TTC549 (cell line): ENCODE measurements around the gene ALDH7A1.
"Not testable (repeated sequence)": the region's sequence is repeated elsewhere in the genome, so short reads cannot be mapped to it uniquely, and the experiment has no call there.

Source experiments
- FAIRE-seq: peaks from 2 replicates; lab custom pipeline; 2012; peaks lifted over from hg19 to GRCh38; lab: Jason Lieb, UNC

Gene ALDH7A1

DNA sequence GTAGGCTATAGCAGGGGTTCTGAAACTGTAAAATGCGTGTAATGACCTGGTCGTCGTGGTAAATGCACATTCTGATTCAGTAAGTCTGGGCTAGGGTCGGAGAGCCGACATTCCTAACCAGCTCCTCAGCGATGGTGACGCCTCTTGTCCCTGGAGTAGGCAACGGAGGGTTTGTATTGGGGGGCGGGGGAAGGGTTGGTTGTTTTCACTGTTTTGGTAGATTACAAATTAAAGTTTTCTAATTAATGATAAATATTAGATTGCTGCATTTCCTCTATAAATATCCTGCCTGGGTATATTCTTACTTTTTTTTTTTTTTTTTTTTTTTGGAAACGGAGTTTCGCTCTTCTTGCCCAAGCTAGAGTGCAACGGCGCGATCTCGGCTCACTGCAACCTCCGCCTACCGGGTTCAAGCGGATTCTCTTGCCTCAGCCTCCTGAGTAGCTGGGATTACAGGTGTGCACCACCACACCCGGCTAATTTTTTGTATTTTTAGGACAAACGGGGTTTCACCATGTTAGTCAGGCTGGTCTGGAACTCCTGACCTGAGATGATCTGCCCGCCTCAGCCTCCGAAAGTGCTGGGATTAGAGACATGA lies 566 bp upstream of the ALDH7A1 start:
- no peak for FAIRE-seq

DNA sequence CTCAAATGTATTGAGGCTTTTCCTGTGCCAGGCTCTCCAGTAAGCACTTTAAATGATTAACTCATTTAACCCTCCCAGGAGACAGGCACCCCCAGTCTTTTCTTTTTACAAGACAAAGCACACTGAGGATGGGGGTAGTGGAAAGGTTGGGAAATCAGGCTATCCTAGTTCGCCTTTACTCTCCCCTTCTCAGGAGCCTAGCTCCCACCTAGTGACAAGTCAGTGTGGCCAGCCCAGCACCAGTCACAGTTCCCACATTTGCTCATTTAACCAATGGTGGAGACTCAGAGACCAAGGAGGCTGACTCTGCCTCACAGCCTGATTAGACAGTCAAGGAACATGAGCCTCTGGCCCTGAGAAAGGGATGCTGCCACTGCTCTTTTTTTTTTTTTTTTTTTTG lies 3.5 kb downstream of the ALDH7A1 start:
- FAIRE-seq: no peak

DNA sequence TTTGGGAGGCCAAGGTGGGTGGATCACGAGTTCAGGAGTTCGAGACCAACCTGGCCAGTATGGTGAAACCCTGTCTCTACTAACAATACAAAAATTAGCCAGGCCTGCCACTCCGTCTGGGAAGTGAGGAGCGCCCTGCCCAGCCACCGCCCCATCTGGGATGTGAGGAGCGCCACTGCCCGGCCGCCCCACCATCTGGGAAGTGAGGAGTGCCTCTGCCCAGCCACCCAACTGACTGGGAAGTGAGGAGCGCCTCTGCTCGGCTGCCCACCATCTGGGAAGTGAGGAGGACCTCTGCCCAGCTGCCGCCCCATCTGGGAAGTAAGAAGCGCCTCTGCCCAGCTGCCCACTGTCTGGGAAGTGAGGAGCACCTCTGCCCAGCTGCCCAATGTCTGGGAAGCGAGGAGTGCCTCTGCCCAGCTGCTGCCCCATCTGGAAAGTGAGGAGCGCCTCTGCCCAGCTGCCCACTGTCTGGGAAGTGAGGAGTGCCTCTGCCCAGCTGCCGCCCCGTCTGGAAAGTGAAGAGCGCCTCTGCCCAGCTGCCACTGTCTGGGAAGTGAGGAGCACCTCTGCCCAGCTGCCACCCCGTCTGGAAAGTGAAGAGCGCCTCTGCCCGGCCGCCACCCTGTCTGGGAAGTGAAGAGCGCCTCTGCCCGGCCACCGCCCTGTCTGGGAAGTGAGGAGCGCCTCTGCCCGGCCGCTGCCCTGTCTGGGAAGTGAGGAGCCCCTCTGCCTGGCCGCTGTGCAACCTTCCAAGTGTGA lies 5.3 kb downstream of the ALDH7A1 start:
- FAIRE-seq: no peak

DNA sequence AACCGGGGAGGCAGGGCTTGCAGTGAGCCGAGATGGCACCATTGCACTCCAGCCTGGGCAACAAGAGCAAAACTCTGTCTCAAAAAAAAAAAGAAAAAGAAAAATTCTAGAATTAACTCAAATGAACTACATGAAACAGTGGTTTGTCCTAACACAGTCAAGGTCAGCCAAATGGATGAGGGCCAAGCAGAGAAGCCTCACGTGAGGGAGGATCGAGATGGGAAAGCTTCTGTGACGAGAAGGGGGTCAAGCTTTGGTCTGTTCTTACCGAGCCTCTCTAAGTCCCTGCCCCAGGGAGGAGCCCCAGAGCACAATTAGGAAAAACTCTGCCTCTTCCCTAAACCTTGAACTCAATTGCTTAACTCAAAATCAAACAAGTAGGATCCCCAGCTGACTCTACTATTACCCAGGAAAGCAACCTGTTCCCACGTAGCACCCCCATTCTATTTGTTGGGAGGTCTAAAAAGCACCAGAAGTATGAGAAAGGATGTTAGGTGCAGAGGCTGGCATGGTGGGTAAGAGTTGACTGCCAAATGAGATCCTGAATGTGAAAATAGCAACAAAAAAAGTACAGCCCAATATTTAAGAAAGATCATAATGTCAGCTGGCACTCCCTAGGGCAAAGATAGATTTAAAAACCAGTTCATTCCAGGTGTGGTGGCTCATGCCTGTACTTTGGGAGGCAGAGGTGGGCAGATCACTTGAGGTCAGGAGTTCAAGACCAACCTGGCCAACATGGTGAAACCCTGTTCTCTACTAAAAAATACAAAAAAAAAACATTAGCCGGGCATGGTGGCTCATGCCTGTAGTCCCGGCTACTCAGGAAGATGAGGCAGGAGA lies 7.2 kb downstream of the ALDH7A1 start:
- FAIRE-seq: no peak

DNA sequence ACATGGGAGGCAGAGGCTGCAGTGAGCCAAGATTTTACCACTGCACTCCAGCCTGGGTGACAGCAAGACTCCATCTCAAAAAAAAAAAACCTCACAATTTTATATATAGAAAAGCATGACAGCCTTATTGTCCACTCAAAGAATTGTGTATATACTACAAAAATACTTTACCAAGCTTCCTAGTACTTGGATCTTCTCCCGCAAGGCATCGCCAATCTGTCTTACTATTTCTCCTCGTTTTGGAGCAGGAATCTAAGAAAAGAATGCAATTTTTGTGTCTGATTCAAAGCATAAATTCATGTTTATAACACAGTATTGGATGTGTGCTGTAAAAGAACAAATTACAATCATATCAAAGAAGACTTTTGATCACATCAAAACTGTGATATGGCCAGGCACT lies 11.3 kb downstream of the ALDH7A1 start:
- no peak for FAIRE-seq

DNA sequence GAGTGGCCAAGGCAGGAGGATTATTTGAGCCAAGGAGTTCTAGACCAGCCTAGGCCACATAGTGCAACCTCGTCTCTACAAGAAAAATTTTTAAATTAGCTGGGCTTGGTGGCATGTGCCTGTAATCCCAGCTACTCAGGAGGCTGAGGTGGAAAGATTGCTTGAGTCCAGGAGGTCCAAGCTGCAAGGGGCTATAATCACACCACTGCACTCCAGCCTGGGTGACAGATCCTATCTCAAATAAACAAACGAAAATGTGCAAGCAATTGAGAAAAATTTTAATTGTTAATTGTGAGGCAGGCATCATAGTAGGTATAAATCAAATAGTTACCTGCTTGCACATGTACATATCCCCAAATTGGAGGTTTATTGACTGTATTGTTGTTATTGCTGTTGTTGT lies 15.3 kb downstream of the ALDH7A1 start:
- no peak for FAIRE-seq

DNA sequence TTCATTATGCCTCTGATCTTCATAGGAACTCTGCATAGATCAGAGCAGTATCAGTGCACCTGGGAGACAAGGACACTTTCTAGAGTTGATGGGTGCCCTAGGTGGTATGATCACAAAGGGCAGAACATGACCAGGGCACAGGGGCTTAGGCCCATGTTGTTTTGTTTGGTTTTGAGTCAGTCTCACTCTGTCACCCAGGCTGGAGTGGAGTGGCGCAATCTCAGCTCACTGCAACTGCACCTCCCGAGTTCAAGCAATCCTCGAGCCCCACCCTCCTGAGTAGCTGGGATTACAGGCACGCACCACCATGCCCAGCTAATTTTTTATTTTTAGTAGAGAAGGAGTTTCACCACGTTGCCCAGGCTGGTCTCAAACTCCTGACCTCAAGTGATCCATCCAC lies 17.6 kb downstream of the ALDH7A1 start:
- no peak for FAIRE-seq

DNA sequence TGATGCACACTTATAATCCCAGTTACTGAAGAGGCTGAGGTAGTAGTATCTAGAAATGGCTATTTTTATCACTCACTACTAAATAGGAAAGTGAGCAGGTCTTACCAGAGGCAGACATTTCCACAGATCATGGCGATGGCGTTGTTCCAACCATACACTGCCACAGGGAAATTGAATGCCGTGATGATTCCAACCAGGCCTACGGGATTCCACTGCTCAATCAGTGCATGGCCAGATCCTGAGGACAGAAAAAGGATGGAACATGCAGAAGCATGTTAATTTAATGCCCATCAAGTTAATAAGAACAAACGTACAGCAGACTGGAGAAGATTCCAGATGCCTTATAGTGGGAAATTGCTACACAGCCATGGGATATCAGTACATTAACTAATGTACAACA lies 18.0 kb downstream of the ALDH7A1 start:
- no peak for FAIRE-seq

DNA sequence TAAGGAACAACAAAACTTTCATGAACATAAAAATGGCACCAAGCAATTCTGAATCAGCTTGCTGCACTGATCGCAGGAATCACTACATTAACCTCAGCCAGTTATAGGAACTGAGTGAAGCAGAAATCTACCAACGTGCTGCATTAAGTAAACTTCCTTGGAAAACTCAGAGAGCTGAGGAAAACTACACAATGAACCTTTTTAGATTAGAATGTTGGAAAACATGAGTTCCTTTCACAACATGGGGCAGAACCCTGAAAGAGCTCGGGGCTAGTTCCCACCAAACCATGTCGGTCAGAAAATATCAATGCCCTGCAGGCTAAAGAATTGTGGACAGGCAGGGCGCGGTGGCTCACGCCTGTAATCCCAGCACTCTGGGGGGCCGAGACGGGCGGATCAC lies 19.4 kb downstream of the ALDH7A1 start:
- no peak for FAIRE-seq

DNA sequence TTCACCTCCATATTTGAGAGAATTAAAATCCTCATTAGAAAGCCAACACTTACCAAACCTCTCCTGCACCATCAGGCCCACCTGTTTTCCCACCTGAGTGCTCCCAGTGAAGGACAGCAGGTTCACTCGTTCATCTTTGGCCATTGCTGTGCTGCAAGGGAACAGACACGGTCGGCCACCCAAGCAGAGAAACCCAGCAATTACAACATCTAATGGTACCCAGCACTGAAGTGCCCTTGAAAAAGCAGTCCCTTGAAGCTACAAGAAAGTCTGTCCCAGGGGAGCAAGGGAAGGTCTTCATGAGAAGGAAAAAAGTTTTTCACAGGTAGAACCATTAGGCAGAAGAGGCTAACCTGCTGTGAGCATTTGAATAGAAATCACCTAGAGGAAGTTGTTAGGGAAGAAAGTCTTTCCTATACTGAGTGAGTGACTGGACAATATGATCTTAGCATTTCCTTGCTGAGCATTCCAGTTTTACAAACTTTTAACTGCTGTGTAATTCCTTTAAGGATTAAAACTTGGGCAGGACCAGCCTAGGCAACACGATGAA lies 26.7 kb downstream of the ALDH7A1 start:
- no peak for FAIRE-seq

DNA sequence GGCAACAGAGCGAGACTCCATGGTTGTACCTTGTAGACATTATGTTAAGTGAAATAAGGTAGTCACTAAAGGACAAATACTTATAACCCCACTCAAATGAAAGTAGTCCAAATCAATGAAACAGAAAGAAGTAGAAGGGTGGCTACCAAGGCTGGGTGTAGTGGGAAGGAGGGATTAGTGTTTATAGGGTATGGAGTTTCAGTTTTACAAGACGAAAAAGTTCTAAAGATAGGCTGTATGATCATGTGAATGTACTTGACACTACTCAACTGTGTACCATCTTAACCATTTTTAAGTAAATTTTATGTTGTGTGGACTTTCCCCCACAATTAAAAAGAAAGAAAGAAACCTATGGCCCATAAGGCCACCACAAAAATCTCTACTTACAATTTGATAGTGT lies 32.2 kb downstream of the ALDH7A1 start:
- no peak for FAIRE-seq

DNA sequence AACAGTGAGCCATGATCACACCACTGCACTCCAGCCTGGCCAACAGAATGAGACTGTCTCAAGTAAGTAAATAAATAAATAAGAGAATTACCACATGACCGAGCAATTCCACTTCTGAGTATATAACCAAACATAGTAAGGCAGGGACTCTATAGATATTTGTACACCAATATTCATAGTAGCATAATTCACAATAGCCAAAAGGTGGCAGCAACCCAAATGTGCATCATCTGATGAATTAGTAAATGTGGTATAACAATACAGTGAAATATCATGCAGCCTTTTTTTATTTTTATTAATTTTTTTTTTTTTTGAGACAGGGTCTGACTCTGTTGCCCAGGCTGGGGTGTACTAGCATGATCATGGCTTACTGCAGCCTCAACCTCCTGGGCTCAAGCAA lies 33.1 kb downstream of the ALDH7A1 start:
- no peak for FAIRE-seq

DNA sequence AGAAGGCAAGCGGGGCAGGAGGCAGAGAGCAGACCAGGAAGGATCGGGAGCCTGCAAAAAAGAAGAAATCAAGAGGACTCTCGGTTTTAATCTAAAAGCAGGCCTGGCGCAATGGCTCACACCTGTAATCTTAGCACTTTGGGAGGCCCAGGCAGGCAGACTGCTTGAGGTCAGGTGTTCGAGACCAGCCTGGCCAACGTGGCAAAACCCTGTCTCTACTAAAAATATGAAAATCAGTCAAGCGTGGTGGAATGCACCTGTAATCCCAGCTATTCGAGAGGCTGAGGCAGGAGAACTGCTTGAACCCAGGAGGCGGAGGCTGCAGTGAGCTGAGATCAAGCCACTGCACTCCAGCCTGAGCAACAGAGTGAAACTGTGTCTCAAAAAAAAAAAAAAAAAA lies 39.9 kb downstream of the ALDH7A1 start:
- not testable (repeated sequence) for FAIRE-seq

DNA sequence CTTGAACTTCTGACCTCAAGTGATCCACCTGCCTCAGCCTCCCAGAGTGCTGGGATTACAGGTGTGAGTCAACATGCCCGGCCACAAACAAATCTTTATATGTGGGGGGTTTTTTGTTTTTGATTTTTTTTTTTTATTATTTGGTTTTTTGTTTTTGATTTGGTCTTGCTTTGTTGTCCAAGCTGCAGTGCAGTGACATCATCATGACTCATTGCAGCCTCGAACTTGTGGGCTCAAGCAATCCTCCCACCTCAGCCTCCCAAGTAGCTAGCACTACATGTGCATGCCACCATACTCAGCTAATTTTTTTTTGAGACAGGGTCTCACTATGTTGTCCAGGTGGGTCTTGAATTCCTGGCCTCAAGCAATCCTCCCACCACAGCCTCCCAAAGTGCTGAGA lies 42.4 kb downstream of the ALDH7A1 start:
- no peak for FAIRE-seq

DNA sequence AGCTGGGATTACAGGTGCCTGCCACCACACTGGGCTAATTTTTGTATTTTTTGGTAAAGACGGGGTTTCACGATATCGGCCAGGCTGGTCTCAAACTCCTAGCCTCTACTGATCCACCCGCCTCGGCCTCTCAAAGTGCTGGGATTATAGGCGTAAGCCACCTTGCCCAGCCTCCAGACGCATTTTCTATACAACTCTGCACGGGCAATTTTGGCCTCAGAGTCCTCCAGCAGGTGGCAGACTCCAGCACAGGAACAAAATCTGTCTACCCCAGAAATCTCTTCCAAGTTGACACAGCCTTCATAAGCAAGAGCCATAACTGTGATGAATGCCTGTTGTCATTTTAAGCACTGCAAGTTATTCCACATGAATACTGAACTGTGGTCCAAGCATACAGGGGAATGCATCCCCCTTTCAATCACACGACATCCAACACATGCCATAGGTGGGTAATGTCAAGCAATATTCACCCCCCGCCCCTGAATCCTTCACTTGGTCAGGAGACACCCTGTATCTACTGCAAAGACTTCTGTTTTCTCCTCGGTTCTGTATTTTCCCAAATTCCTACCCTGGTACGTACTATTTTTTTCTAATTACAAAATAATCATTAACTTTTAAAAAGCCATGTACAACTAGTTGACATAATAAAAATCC lies 50.8 kb downstream of the ALDH7A1 start:
- FAIRE-seq: no peak

DNA sequence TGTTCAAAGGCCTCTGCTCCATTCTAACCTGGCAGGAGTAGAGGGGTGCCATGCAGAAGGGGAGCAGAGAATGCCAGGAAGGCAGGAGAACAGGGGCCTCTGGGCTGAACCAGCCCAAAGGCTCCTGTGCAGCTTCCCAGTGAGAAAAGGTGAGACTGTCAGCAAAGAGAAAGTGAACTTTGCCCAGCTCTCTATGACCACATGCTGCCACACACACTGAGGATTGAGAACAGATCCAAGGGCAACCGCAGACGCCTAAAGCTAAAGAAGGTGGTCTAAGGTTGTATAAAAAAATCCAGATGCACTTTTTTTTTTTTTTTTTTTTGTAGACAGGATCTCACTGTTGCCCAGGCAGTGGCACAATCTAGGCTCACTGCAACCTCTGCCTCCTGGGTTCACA lies 51.4 kb downstream of the ALDH7A1 start:
- FAIRE-seq: no peak

DNA sequence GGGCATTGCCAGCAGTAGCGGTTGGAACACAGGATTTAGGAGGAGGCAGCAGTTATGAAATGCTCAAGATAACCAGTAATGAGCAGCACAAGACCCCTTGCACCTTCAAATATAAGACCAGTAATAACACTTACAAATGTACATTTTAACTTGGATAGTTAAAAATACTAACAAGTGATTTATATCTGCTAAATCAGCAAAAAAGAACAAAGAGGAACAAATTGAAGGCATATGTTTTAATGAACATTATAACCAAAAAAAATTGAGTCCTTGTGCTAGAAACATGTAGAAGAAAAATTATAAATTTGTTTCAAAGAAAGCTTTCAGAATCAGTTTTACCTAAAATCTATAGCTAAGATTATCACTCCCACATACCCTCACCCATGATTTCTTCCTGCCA lies 52.0 kb downstream of the ALDH7A1 start:
- FAIRE-seq: no peak

DNA sequence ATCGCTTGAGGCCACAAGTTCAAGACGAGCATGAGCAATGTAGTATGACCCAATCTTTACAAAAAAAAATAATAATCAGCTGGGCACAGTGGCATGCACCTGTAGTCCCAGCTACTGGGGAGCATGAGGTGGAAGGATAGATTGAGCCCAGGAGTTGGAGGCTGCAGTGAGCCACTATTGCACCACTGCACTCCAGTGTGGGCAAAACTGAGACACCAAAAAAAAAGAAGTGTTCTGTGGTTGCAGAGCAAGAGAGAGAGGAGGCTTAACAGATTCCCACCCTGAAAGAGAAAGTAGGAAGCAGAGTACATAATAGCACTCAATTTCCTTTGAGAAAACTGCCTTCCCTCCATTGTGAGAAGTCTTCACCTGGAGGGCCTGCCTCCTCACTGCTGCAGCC lies 52.6 kb downstream of the ALDH7A1 start:
- FAIRE-seq: no peak

DNA sequence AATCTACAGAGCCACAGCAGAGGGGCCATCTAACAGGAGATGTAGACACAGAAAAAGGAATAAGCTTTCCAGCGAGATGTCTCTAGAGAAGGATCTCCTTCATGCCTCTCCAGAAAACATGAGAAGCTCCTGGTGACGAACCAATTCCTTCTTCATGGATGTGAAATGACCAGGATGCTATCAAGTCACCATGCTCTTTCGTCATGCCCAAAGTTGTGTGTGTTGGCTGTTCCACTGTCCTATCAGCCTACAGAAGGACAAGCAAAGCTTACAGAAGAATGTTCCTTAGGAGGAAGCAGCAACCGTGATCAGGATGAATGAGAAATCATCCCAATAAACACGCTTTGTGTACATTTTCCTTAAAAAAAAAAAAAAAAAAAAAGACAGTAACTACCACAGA lies 54.4 kb downstream of the ALDH7A1 start:
- FAIRE-seq: no peak

DNA sequence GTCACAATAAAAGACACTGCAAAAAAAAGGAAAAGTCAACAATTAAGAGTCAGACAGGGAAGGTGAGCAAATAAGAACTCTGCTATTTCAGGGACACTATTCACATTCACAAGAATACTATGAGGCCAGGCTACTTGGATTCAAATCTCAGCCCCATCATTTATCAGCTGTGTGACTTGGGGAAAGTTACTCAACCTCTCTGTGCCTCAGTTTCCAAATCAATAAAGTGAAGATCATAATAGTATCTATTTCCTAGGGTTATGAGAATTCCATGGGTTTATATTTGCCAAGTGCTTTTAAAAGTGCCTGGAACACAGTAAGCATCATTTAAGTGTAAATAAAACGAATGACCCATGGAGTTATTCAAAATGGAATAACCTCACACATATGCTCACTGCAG lies 56.4 kb downstream of the ALDH7A1 start:
- FAIRE-seq: no peak

DNA sequence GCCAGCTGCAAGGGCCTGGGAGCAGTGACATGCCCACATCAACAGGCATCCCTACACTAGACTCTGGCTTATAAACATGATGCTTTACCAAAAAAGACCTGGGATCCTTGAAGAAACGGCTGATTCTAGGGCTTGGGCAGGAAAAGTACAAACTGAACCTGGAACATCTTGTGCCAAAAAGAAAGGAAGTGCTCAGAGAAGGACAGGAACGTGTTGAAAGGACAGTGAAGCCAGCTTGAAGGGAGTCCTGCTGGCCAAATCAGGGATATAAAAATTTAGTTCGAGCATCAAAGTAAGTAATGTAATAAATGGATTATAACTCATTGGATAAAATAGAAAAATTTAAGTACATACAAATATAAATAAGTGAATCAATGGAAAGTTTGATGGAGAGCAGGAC lies 58.1 kb downstream of the ALDH7A1 start:
- no peak for FAIRE-seq

DNA sequence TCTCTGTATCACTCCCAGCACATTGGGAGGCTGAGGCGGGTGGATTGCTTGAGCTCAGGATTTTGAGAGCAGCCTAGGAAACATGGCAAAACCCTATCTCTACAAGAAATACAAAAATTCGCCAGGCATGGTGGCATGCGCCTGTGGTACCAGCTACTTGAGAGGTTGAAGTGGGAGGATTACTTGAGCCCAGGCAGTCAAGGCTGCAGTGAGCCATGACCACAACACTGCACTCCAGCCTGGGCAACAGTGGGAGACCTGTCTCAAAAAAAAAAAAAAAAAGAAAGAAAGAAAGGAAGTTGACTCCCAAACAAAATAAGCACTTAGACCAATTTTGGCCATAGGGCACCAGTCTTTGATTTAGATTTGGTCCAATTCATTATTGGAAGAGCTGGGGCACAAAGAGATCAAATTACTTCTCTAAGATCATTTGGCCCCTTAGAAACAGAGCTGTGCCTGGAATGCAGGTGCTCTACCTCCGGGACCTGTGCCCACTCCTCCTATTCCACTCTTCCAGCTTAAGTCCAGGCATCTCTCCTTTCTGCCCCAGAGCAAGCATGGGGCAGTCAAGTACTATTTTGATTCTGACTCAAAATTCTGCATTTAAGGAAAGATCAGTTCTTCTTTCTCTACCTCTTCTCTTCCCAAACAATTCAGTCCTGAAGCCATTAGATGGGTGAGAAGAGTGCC lies 59.0 kb downstream of the ALDH7A1 start:
- FAIRE-seq: no peak
